Measurements from ENCODE around the gene HVCN1.

Gene HVCN1

GRCh38 chr12:110698171-110698902 lies 9.4 kb upstream of the HVCN1 start:
- DNase-seq = peak; percentile 87

- no peak for DNase-seq
Observed at GRCh38 chr12:110697236-110697635, 8.3 kb upstream of the HVCN1 start.

- DNase-seq = no peak
Observed at GRCh38 chr12:110696283-110696682, 7.4 kb upstream of the HVCN1 start.

- no peak for DNase-seq
Observed at GRCh38 chr12:110694330-110694901, 5.5 kb upstream of the HVCN1 start.

GRCh38 chr12:110693731-110694130 lies 4.8 kb upstream of the HVCN1 start:
- DNase-seq = no peak

GRCh38 chr12:110690127-110690430 lies 1.2 kb upstream of the HVCN1 start:
- DNase-seq = no peak

- peak; percentile 52 for DNase-seq
Observed at GRCh38 chr12:110689281-110690126, 589 bp upstream of the HVCN1 start.

GRCh38 chr12:110687396-110688169 lies 1.3 kb downstream of the HVCN1 start:
- no peak for DNase-seq

GRCh38 chr12:110686294-110686903 lies 2.5 kb downstream of the HVCN1 start:
- DNase-seq = no peak

- DNase-seq = no peak
Observed at GRCh38 chr12:110684312-110684836, 4.5 kb downstream of the HVCN1 start.

- DNase-seq = no peak
Observed at GRCh38 chr12:110683888-110684287, 5.0 kb downstream of the HVCN1 start.

GRCh38 chr12:110680032-110680431 lies 8.9 kb downstream of the HVCN1 start:
- DNase-seq = no peak

- no peak for DNase-seq
Observed at GRCh38 chr12:110679201-110679600, 9.7 kb downstream of the HVCN1 start.

- DNase-seq = no peak
Observed at GRCh38 chr12:110677982-110678381, 10.9 kb downstream of the HVCN1 start.

GRCh38 chr12:110677206-110677911 lies 11.6 kb downstream of the HVCN1 start:
- no peak for DNase-seq

GRCh38 chr12:110676171-110676570 lies 12.7 kb downstream of the HVCN1 start:
- DNase-seq = no peak

- DNase-seq = peak; percentile 57
Observed at GRCh38 chr12:110670161-110670701, 18.7 kb downstream of the HVCN1 start.

GRCh38 chr12:110669193-110669502 lies 19.8 kb downstream of the HVCN1 start:
- no peak for DNase-seq

GRCh38 chr12:110668480-110669192 lies 20.3 kb downstream of the HVCN1 start:
- DNase-seq = no peak

- DNase-seq = no peak
Observed at GRCh38 chr12:110667671-110668070, 21.2 kb downstream of the HVCN1 start.

GRCh38 chr12:110666892-110667291 lies 22.0 kb downstream of the HVCN1 start:
- no peak for DNase-seq
